OCI-LY7 (cell line): ENCODE data around the gene PPP6C. TPM values are rescaled to one million over a fixed set of nuclear protein-coding genes. Genes with fewer than 3 reads are reported as not detected.

Source experiments
- BruUV-seq: library from RNA; stranded (reverse); fragments of 400-500 nt; replicated peaks from 2 replicates; lab custom pipeline; 2021; lab: Mats Ljungman, UMichigan
- CTCF ChIA-PET: fragments of 300-600 bp; sonication (Branson Sonifier 250); formaldehyde crosslinking; loops from one replicate; lab custom pipeline; 2022; ENCODE audit warnings: antibody characterized with exemption; ENCODE audit not compliant: unreplicated experiment; lab: Charles Lee
- POLR2A ChIA-PET: fragments of 300-600 bp; sonication (Branson Sonifier 250); formaldehyde crosslinking; loops from one replicate; lab custom pipeline; 2022; ENCODE audit warnings: antibody characterized with exemption; lab: Charles Lee
- DNase-seq: peaks from one replicate; pipeline ENCODE4 v3.0.0-alpha.2; 2015; ENCODE audit warnings: low spot score
- H2AFZ ChIP-seq: fragments of 200-600 bp; sonication (generic), shearing (Covaris generic); 2 replicates; pipeline ENCODE4 v1.6.1; 2014; ENCODE audit warnings: mild to moderate bottlenecking, antibody characterized with exemption, low read length, moderate library complexity
- H3K27ac ChIP-seq: fragments of 200-600 bp; sonication (generic); 2 replicates; pipeline ENCODE4 v1.5.1; 2014; ENCODE audit warnings: mixed run types, low read depth, mild to moderate bottlenecking, moderate library complexity, low read length, inconsistent platforms; ENCODE audit not compliant: poor library complexity, severe bottlenecking
- H3K36me3 ChIP-seq: fragments of 200-600 bp; sonication (generic); 2 replicates; pipeline ENCODE4 v1.6.1; 2014; ENCODE audit warnings: mild to moderate bottlenecking, antibody characterized with exemption, low read length, moderate library complexity, mixed read lengths; ENCODE audit not compliant: insufficient read depth
- H3K4me1 ChIP-seq: fragments of 200-600 bp; sonication (generic); 2 replicates; pipeline ENCODE4 v1.5.1; 2014; ENCODE audit warnings: mild to moderate bottlenecking, low read length; ENCODE audit not compliant: insufficient read depth, poor library complexity, severe bottlenecking
- H3K4me2 ChIP-seq: fragments of 200-600 bp; sonication (generic); 2 replicates; pipeline ENCODE4 v1.6.1; 2014; ENCODE audit warnings: mild to moderate bottlenecking, low read length
- H3K4me3 ChIP-seq: fragments of 200-600 bp; sonication (generic); 2 replicates; pipeline ENCODE4 v1.5.1; 2014; ENCODE audit warnings: mild to moderate bottlenecking, low read depth, low read length; ENCODE audit not compliant: poor library complexity, severe bottlenecking
- H3K79me2 ChIP-seq: fragments of 200-600 bp; sonication (generic); 2 replicates; pipeline ENCODE4 v1.6.1; 2016; ENCODE audit warnings: low read depth, mild to moderate bottlenecking, low read length, moderate library complexity, mixed read lengths; ENCODE audit not compliant: insufficient read depth
- H3K9me2 ChIP-seq: fragments of 200-600 bp; sonication (generic); 2 replicates; pipeline ENCODE4 v1.6.1; 2016; ENCODE audit warnings: mild to moderate bottlenecking, low read length, mixed read lengths; ENCODE audit not compliant: insufficient read depth
- H3K9me3 ChIP-seq: fragments of 200-600 bp; sonication (generic); 2 replicates; pipeline ENCODE4 v1.6.1; 2014; ENCODE audit warnings: mild to moderate bottlenecking, mixed run types, low read length, mixed read lengths
- H4K20me1 ChIP-seq: fragments of 200-600 bp; sonication (generic); 2 replicates; pipeline ENCODE4 v1.6.1; 2014; ENCODE audit warnings: mild to moderate bottlenecking, antibody characterized with exemption, low read length, moderate library complexity, mixed read lengths; ENCODE audit not compliant: insufficient read depth
- CTCF ChIP-seq: fragments of 200-600 bp; sonication (generic); conservative IDR thresholded peaks from 2 replicates; pipeline ENCODE4 v1.5.1; 2014; ENCODE audit warnings: mild to moderate bottlenecking, antibody characterized with exemption, low read length, moderate library complexity, mixed read lengths
- EZH2phosphoT487 ChIP-seq: fragments of 200-600 bp; sonication (generic); IDR thresholded peaks from 2 replicates; pipeline ENCODE4 v1.6.1; 2018; ENCODE audit warnings: low read depth, borderline replicate concordance, mild to moderate bottlenecking, mixed run types, antibody characterized with exemption, low read length, moderate library complexity, mixed read lengths
- intact Hi-C: fragments of 100-400 bp; cut with micrococcal nuclease; formaldehyde crosslinking; loops from one replicate; pipeline ENCODE4 v1.10.0; 2022; ENCODE audit not compliant: unreplicated experiment
- total RNA-seq, 2 experiments: library from RNA; depleted of rRNA in 1 of 2; stranded (reverse); fragments of >200 nt in 1 of 2; shearing (Covaris generic) in 1 of 2; gene quantifications; 2 replicates each; pipeline ENCODE4 v1.2.3, GENCODE V29; 2014 to 2022

Gene PPP6C
- total RNA-seq, 2 experiments from 2014 or later: 21.4 to 55.1 TPM

GRCh38 chr9:125190361-125190801, 778 bp upstream of the PPP6C start:
- peak overlapping the region; percentile 82 for H2AFZ ChIP-seq
- no peaks in the 10 kb centered on the region for H3K9me2 ChIP-seq
- TSS peak; percentile 98 for BruUV-seq
- ChIA-PET CTCF (no interaction called here), POLR2A (interaction anchor here (0.6 to 1.6 kb wide), 6 partner anchors 10 to 431 kb away, joined by 3 to 6 read pairs (median 3); partner anchors contain the start of gene HSPA5)
- peak overlapping the region; percentile 74 for H3K27ac ChIP-seq
- peaks cover 57% of the 10 kb centered on the region for H3K79me2 ChIP-seq
- peaks cover 5% of the 10 kb centered on the region; the same call in 1 of the 2 replicates for H4K20me1 ChIP-seq
- DNase-seq: peak; percentile 35
- H3K4me1 ChIP-seq: peaks cover 56% of the 10 kb centered on the region
- peaks cover 6% of the 10 kb centered on the region; the same call in 1 of the 2 replicates for H3K36me3 ChIP-seq
- intact Hi-C loops: no loop called here
- H3K4me2 ChIP-seq: peak overlapping the region; percentile 81
- TF ChIP-seq EZH2phosphoT487 (no peak), CTCF (no peak)
- H3K9me3 ChIP-seq: no peaks in the 10 kb centered on the region
- peak overlapping the region; percentile 96 for H3K4me3 ChIP-seq

GRCh38 chr9:125189011-125189360, 617 bp downstream of the PPP6C start:
- ChIA-PET POLR2A (no interaction called here), CTCF (interaction anchor here (0.6 kb wide), 1 partner anchor 95 kb away, joined by 3 read pairs; no protein-coding TSS in a partner anchor)
- Histone ChIP-seq H3K9me3 (no peaks in the 10 kb centered on the region), H3K4me2 (peak overlapping the region; percentile 81), H3K4me3 (peak overlapping the region; percentile 96), H3K9me2 (no peaks in the 10 kb centered on the region), H3K36me3 (peaks cover 12% of the 10 kb centered on the region; the same call in 1 of the 2 replicates), H4K20me1 (peaks cover 5% of the 10 kb centered on the region; the same call in 1 of the 2 replicates), H3K79me2 (peaks cover 70% of the 10 kb centered on the region), H2AFZ (peak overlapping the region; percentile 73; the same call in 1 of the 2 replicates), H3K4me1 (peaks cover 42% of the 10 kb centered on the region), H3K27ac (peak overlapping the region; percentile 74)
- DNase-seq: peak; percentile 51
- BruUV-seq: TSS peak; percentile 82
- TF ChIP-seq EZH2phosphoT487: no peak
- no peak for TF ChIP-seq CTCF
- intact Hi-C loops: loop anchor here (1.0 kb wide), 1 partner anchor 52 kb away; the partner anchor contains the start of gene HSPA5

GRCh38 chr9:125183561-125183960, 6.0 kb downstream of the PPP6C start:
- no peak for DNase-seq
- TF ChIP-seq CTCF: no peak
- TF ChIP-seq EZH2phosphoT487: no peak
- Histone ChIP-seq H3K36me3 (peaks cover 36% of the 10 kb centered on the region), H3K9me2 (no peaks in the 10 kb centered on the region), H3K27ac (no peak overlapping the region), H2AFZ (no peak overlapping the region), H3K4me2 (no peak overlapping the region), H3K79me2 (peaks cover 99% of the 10 kb centered on the region), H3K4me3 (no peak overlapping the region), H3K9me3 (peaks cover 9% of the 10 kb centered on the region; the same call in 1 of the 2 replicates), H4K20me1 (peaks cover 5% of the 10 kb centered on the region; the same call in 1 of the 2 replicates), H3K4me1 (peaks cover 16% of the 10 kb centered on the region)
- BruUV-seq: no TSS peak
- intact Hi-C loops: no loop called here
- ChIA-PET POLR2A (no interaction called here), CTCF (no interaction called here)
